H1 (cell line): ENCODE data around the gene ADM2. TPM values are rescaled to one million over a fixed set of nuclear protein-coding genes. Genes with fewer than 3 reads are reported as not detected.

Experiments used
- CTCF ChIA-PET: fragments of 300-600 bp; sonication (Branson Sonifier 250); formaldehyde crosslinking; loops from one replicate; lab custom pipeline; 2021; ENCODE audit not compliant: partially characterized antibody; lab: Charles Lee
- POLR2A ChIA-PET: fragments of 300-600 bp; sonication (Branson Sonifier 250); formaldehyde crosslinking; loops from one replicate; lab custom pipeline; 2021; ENCODE audit warnings: inconsistent platforms; ENCODE audit not compliant: partially characterized antibody; lab: Charles Lee
- DNase-seq, 2 experiments: peaks; one replicate each; pipeline versions ENCODE4 v3.0.0 to v3.0.0-alpha.2; 2010 to 2022; ENCODE audit warnings: low spot score in 2 of 2, low read depth in 1 of 2, mixed read lengths in 1 of 2
- FAIRE-seq: peaks from 2 replicates; lab custom pipeline; 2011; peaks lifted over from hg19 to GRCh38; lab: Jason Lieb, UNC
- H2AFZ ChIP-seq: 2 replicates; pipeline ENCODE4 v1.8.1; 2012; ENCODE audit warnings: low read length, inconsistent platforms
- H2AK5ac ChIP-seq: 2 replicates; pipeline ENCODE4 v1.6.1; 2013; ENCODE audit warnings: low read depth, low read length
- H2BK120ac ChIP-seq: replicated peaks from 2 replicates; pipeline ENCODE3; 2013; ENCODE audit warnings: low read depth, low read length, inconsistent platforms
- H2BK12ac ChIP-seq: 2 replicates; pipeline ENCODE4 v1.6.1; 2013; ENCODE audit warnings: low read depth, low read length
- H2BK15ac ChIP-seq: 2 replicates; pipeline ENCODE4 v1.6.1; 2013; ENCODE audit warnings: low read length
- H2BK20ac ChIP-seq: 2 replicates; pipeline ENCODE4 v1.6.1; 2013; ENCODE audit warnings: low read length
- H2BK5ac ChIP-seq: 2 replicates; pipeline ENCODE4 v1.6.1; 2013; ENCODE audit warnings: low read depth, low read length
- H3K14ac ChIP-seq: 2 replicates; pipeline ENCODE4 v1.6.1; 2013; ENCODE audit warnings: inconsistent platforms; ENCODE audit not compliant: insufficient read length
- H3K18ac ChIP-seq: 2 replicates; pipeline ENCODE4 v1.6.1; 2013; ENCODE audit warnings: low read length; ENCODE audit errors: extremely low read depth
- H3K23ac ChIP-seq: 2 replicates; pipeline ENCODE4 v1.6.1; 2013; ENCODE audit warnings: inconsistent platforms; ENCODE audit not compliant: insufficient read length
- H3K23me2 ChIP-seq: 2 replicates; pipeline ENCODE4 v1.6.1; 2013; ENCODE audit warnings: low read depth, low read length
- H3K27ac ChIP-seq: 2 replicates; pipeline ENCODE4 v1.6.1; 2011; ENCODE audit warnings: low read depth, low read length, inconsistent platforms
- H3K27me3 ChIP-seq, 4 experiments: replicated peaks in 1 of 4; 1 replicate in 1 of 4; 2 replicates in 3 of 4; pipeline versions ENCODE4 v1.6.1 to v1.8.1; 2011 to 2013; ENCODE audit warnings: low read length in 3 of 4, mild to moderate bottlenecking in 3 of 4, inconsistent platforms in 2 of 4, mixed read lengths in 2 of 4, moderate library complexity in 1 of 4; ENCODE audit not compliant: control insufficient read depth in 3 of 4, insufficient read depth in 3 of 4; ENCODE audit errors: extremely low read depth in 1 of 4
- H3K36me3 ChIP-seq, 4 experiments: 2 replicates each; pipeline versions ENCODE4 v1.6.1 to v1.8.1; 2011 to 2013; ENCODE audit warnings: mild to moderate bottlenecking in 4 of 4, low read length in 3 of 4, moderate library complexity in 2 of 4, control low read depth in 1 of 4, inconsistent platforms in 1 of 4; ENCODE audit not compliant: insufficient read depth in 4 of 4, control insufficient read depth in 2 of 4
- H3K4ac ChIP-seq: replicated peaks from 2 replicates; pipeline ENCODE3; 2013; ENCODE audit warnings: low read length, low read depth, mixed read lengths, inconsistent platforms; ENCODE audit not compliant: insufficient read length
- H3K4me1 ChIP-seq, 4 experiments: replicated peaks in 1 of 4; 1 replicate in 1 of 4; 2 replicates in 3 of 4; pipeline versions ENCODE4 v1.6.1 to v1.8.1; 2011 to 2013; ENCODE audit warnings: low read length in 3 of 4, inconsistent platforms in 2 of 4, mixed read lengths in 1 of 4; ENCODE audit not compliant: insufficient read depth in 4 of 4, control insufficient read depth in 3 of 4
- H3K4me2 ChIP-seq, 2 experiments: 2 replicates each; pipeline versions ENCODE4 v1.6.1 to v1.8.1; 2011 to 2013; ENCODE audit warnings: low read depth in 2 of 2, low read length in 2 of 2, control low read depth in 1 of 2, inconsistent platforms in 1 of 2, mild to moderate bottlenecking in 1 of 2; ENCODE audit not compliant: insufficient read depth in 1 of 2
- H3K4me3 ChIP-seq, 4 experiments: fragments of 200-600, 300-600 bp in 1 of 4; sonication (generic), shearing (Covaris generic), sonication (Bioruptor Twin) in 1 of 4; 2 replicates each; pipeline versions ENCODE4 v1.5.1 to v1.8.1; 2011 to 2016; ENCODE audit warnings: low read length in 4 of 4, low read depth in 3 of 4, control low read depth in 2 of 4, inconsistent platforms in 2 of 4, mild to moderate bottlenecking in 2 of 4, mixed read lengths in 1 of 4, moderate library complexity in 1 of 4; ENCODE audit not compliant: insufficient read depth in 2 of 4; ENCODE audit errors: extremely low read depth in 1 of 4
- H3K56ac ChIP-seq: replicated peaks from 2 replicates; pipeline ENCODE3; 2013; ENCODE audit warnings: low read depth, mild to moderate bottlenecking, mixed read lengths, low read length, inconsistent platforms; ENCODE audit not compliant: insufficient read length
- H3K79me1 ChIP-seq: 2 replicates; pipeline ENCODE4 v1.6.1; 2013; ENCODE audit warnings: low read depth, low read length, control low read depth
- H3K79me2 ChIP-seq, 2 experiments: 2 replicates each; pipeline versions ENCODE4 v1.6.1 to v1.8.1; 2012 to 2013; ENCODE audit warnings: low read length in 2 of 2, mild to moderate bottlenecking in 2 of 2, inconsistent platforms in 1 of 2; ENCODE audit not compliant: insufficient read depth in 2 of 2, control insufficient read depth in 1 of 2
- H3K9ac ChIP-seq, 4 experiments: replicated peaks in 1 of 4; 1 replicate in 1 of 4; 2 replicates in 3 of 4; pipeline versions ENCODE4 v1.6.1 to v1.8.1; 2011 to 2013; ENCODE audit warnings: low read depth in 3 of 4, low read length in 3 of 4, control low read depth in 2 of 4, mild to moderate bottlenecking in 2 of 4, moderate library complexity in 2 of 4, inconsistent platforms in 1 of 4; ENCODE audit errors: extremely low read depth in 1 of 4
- H3K9me3 ChIP-seq, 2 experiments: 2 replicates each; pipeline versions ENCODE4 v1.6.1 to v1.8.1; 2012 to 2013; ENCODE audit warnings: mild to moderate bottlenecking in 2 of 2, moderate library complexity in 2 of 2, control low read depth in 1 of 2, inconsistent platforms in 1 of 2, low read depth in 1 of 2, low read length in 1 of 2, mixed read lengths in 1 of 2; ENCODE audit not compliant: insufficient read depth in 2 of 2
- H4K20me1 ChIP-seq, 2 experiments: replicated peaks in 1 of 2; 2 replicates each; pipeline versions ENCODE3 to v1.8.1; 2011 to 2013; ENCODE audit warnings: inconsistent platforms in 2 of 2, low read length in 2 of 2, mild to moderate bottlenecking in 1 of 2; ENCODE audit not compliant: insufficient read depth in 2 of 2, control insufficient read depth in 1 of 2
- H4K5ac ChIP-seq: 2 replicates; pipeline ENCODE4 v1.6.1; 2013; ENCODE audit warnings: low read length, low read depth, mixed read lengths, inconsistent platforms; ENCODE audit not compliant: insufficient read length
- H4K8ac ChIP-seq: 2 replicates; pipeline ENCODE4 v1.8.0; 2013; ENCODE audit warnings: mild to moderate bottlenecking, moderate library complexity, low read length, inconsistent platforms; ENCODE audit not compliant: insufficient read depth; ENCODE audit errors: extremely low read depth
- H4K91ac ChIP-seq: replicated peaks from 2 replicates; pipeline ENCODE3; 2013; ENCODE audit warnings: low read length, mixed read lengths, inconsistent platforms; ENCODE audit not compliant: insufficient read length
- CHD2 ChIP-seq: IDR thresholded peaks from 2 replicates; pipeline ENCODE4 v1.6.1; 2012; ENCODE audit warnings: low read length, improper control_type of control experiment
- TCF12 ChIP-seq: IDR thresholded peaks from 2 replicates; pipeline ENCODE4 v1.6.1; 2011; ENCODE audit warnings: low read depth, mild to moderate bottlenecking, low read length
- WGBS, 2 experiments: shearing (Covaris generic) in 1 of 2; methylation state at CpG; one replicate each; pipeline versions ENCODE4 v1.1.6 to v1.1.7; 2013 to 2015; ENCODE audit warnings: low lambda C conversion rate in 2 of 2, mixed read lengths in 2 of 2, inconsistent platforms in 1 of 2, low coverage in 1 of 2, missing lambda C conversion rate in 1 of 2; ENCODE audit not compliant: insufficient replicate concordance in 2 of 2, insufficient coverage in 1 of 2, insufficient read length in 1 of 2; ENCODE audit errors: extremely low coverage in 1 of 2, missing lambda C conversion rate in 1 of 2; 5-methylcytosine and 5-hydroxymethylcytosine counted together
- polyA plus RNA-seq, 7 experiments: library from polyadenylated mRNA; depleted of rRNA in 3 of 7; stranded (reverse) in 5 of 7; unstranded in 2 of 7; fragments of >200 nt in 5 of 7; fragments of 200-250 nt in 2 of 7; gene quantifications; 1 replicate in 5 of 7; 2 replicates in 1 of 7; 4 replicates in 1 of 7; pipeline versions ENCODE4 v1.2.1 to v1.2.3, GENCODE V29; 2011 to 2013; ENCODE audit warnings: missing spikeins in 2 of 7, mixed read lengths in 2 of 7
- total RNA-seq: library from RNA; stranded (reverse); fragmentation: NEBNext Ultra II Directional; extraction: Animal tissue kit (Norgen Biotek cat#: 25700); gene quantifications from 2 replicates; pipeline ENCODE4 v1.2.1, GENCODE V29; 2021
- TF ChIP-seq, protein P1 (sequence below): IDR thresholded peaks from 2 replicates; pipeline ENCODE4 v1.6.1; 2012; ENCODE audit warnings: low read length, inconsistent platforms

The ADM2 gene
- total and polyA plus RNA-seq, 2 of the 8 experiments (the other 6 are each of a cell fraction or from before 2014, with no cell fraction given) = 3.3 to 7.5 TPM

DNA sequence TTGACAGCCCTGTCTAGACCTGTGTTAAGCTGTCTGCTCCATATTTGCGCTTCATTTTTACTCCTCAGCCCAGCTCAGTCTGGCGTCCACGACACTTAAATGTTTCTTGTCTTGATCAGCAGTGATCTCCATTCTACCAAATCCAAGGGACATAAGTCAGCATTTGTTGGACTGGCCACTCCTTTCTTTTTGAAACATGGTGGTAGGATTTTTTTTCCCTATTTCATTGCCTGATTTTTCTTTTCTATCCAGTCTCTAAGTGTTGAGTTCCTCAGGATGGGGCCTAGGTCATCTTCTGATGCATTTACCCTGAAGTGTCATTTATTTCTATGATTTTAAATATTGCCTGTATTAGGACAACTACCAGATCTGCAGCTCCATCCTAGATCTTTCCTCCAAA lies 27.6 kb downstream of the ADM2 start:
- Histone ChIP-seq H3K9me3 (no peaks in the 10 kb centered on the region), H3K18ac (no peak overlapping the region), H2BK15ac (no peak overlapping the region), H3K56ac (no peak overlapping the region), H3K4ac (no peak overlapping the region), H3K23ac (no peak overlapping the region), H4K5ac (no peak overlapping the region), H3K36me3 (peaks cover 0 to 15% (median 0%) of the 10 kb centered on the region in 4 experiments; a peak in 3 of 8 replicates), H2AK5ac (no peak overlapping the region), H2BK5ac (no peak overlapping the region), H2BK120ac (no peak overlapping the region), H3K4me1 (peaks cover 2 to 8% (median 5%) of the 10 kb centered on the region in 4 experiments), H2BK12ac (no peak overlapping the region), H3K4me2 (peak overlapping the region; percentile 73 to 85), H4K20me1 (peaks cover 3 to 22% of the 10 kb centered on the region in 2 experiments), H2BK20ac (no peak overlapping the region), H4K91ac (no peak overlapping the region), H3K79me1 (peaks cover 15% of the 10 kb centered on the region; the same call in 1 of the 2 replicates), H3K27me3 (no peaks in the 10 kb centered on the region), H3K14ac (no peak overlapping the region), H3K79me2 (peaks cover 0 to 32% of the 10 kb centered on the region in 2 experiments; a peak in 3 of 4 replicates), H3K27ac (no peak overlapping the region), H4K8ac (no peak overlapping the region), H2AFZ (no peak overlapping the region), H3K4me3 (peak overlapping the region; percentile 83 to 97 (median 85)), H3K23me2 (peaks cover 11% of the 10 kb centered on the region; the same call in 1 of the 2 replicates), H3K9ac (peak overlapping the region in 3 of 4 experiments; percentile 30 to 59 (median 48); a peak in 4 of 7 replicates)
- DNase-seq (no peak), FAIRE-seq (no peak)
- TF ChIP-seq, protein P1, sequence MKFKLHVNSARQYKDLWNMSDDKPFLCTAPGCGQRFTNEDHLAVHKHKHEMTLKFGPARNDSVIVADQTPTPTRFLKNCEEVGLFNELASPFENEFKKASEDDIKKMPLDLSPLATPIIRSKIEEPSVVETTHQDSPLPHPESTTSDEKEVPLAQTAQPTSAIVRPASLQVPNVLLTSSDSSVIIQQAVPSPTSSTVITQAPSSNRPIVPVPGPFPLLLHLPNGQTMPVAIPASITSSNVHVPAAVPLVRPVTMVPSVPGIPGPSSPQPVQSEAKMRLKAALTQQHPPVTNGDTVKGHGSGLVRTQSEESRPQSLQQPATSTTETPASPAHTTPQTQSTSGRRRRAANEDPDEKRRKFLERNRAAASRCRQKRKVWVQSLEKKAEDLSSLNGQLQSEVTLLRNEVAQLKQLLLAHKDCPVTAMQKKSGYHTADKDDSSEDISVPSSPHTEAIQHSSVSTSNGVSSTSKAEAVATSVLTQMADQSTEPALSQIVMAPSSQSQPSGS = no peak
- no peak for TF ChIP-seq CHD2
- TF ChIP-seq TCF12 = no peak
- 61% methylated on average over 3 of the region's 3 CpGs; no CpG with 5 or more reads in 1 of the 2 experiments for WGBS, 2 experiments
- ChIA-PET POLR2A (interaction anchor here (0.8 to 3.5 kb wide), 9 partner anchors 8 to 55 kb away, joined by 3 to 32 read pairs (median 3); partner anchors contain the start of gene SCO2), CTCF (interaction anchor here (0.6 to 1.6 kb wide), 4 partner anchors 14 to 93 kb away, joined by 3 to 6 read pairs (median 4); partner anchors contain the start of gene SCO2)
